DND-41 (cell line): ENCODE results near the gene PRKCA.

Experiments used
- ATAC-seq: fragments of 200-7000 bp; cut with Tn5 transposase; 3 replicates; pipeline ENCODE4 v1.9.1; 2021; ENCODE audit warnings: low read depth; ENCODE audit not compliant: insufficient read depth
- DNase-seq: peaks from one replicate; pipeline ENCODE4 v3.0.0-alpha.2; 2020
- H2AFZ ChIP-seq: 2 replicates; pipeline ENCODE4 v1.6.0; 2012; ENCODE audit warnings: low read depth, low read length
- H3K27ac ChIP-seq: 2 replicates; pipeline ENCODE4 v1.5.1; 2012; ENCODE audit warnings: low read length, inconsistent platforms
- H3K27me3 ChIP-seq: fragments of 200-600 bp; sonication (generic); 2 replicates; pipeline ENCODE4 v1.6.0; 2012; ENCODE audit warnings: low read length, mild to moderate bottlenecking, inconsistent platforms; ENCODE audit not compliant: insufficient read depth, poor library complexity
- H3K36me3 ChIP-seq: 2 replicates; pipeline ENCODE4 v1.5.1; 2012; ENCODE audit warnings: low read length, inconsistent platforms; ENCODE audit not compliant: insufficient read depth
- H3K4me1 ChIP-seq: 2 replicates; pipeline ENCODE4 v1.5.1; 2012; ENCODE audit warnings: mild to moderate bottlenecking, low read length; ENCODE audit not compliant: insufficient read depth
- H3K4me2 ChIP-seq: 2 replicates; pipeline ENCODE4 v1.6.0; 2012; ENCODE audit warnings: mild to moderate bottlenecking, moderate library complexity, low read length, inconsistent platforms; ENCODE audit not compliant: insufficient read depth
- H3K4me3 ChIP-seq, 2 experiments: fragments of 200-600 bp in 1 of 2; shearing (Covaris generic) in 1 of 2; 2 replicates each; pipeline ENCODE4 v1.5.1; 2012 to 2016; ENCODE audit warnings: inconsistent platforms in 2 of 2, low read length in 2 of 2, mild to moderate bottlenecking in 2 of 2, low read depth in 1 of 2, moderate library complexity in 1 of 2
- H3K79me2 ChIP-seq: 2 replicates; pipeline ENCODE4 v1.6.0; 2012; ENCODE audit warnings: low read length, inconsistent platforms; ENCODE audit not compliant: insufficient read depth
- H3K9ac ChIP-seq: 2 replicates; pipeline ENCODE4 v1.6.0; 2012; ENCODE audit warnings: low read depth, mild to moderate bottlenecking, inconsistent platforms, low read length, moderate library complexity
- H3K9me3 ChIP-seq: 2 replicates; pipeline ENCODE4 v1.5.1; 2012; ENCODE audit warnings: low read length, moderate library complexity, mild to moderate bottlenecking, inconsistent platforms; ENCODE audit not compliant: insufficient read depth, severe bottlenecking
- H4K20me1 ChIP-seq: 2 replicates; pipeline ENCODE4 v1.6.0; 2012; ENCODE audit warnings: low read length; ENCODE audit not compliant: insufficient read depth
- CTCF ChIP-seq: IDR thresholded peaks from 2 replicates; pipeline ENCODE4 v1.5.1; 2012; ENCODE audit warnings: borderline replicate concordance, low read length, moderate library complexity, mild to moderate bottlenecking; ENCODE audit not compliant: poor library complexity, severe bottlenecking; ENCODE audit errors: extremely low read depth
- EZH2 ChIP-seq: IDR thresholded peaks from 3 replicates; pipeline ENCODE4 v1.6.1; 2012; ENCODE audit warnings: borderline replicate concordance, low read depth, mild to moderate bottlenecking, moderate library complexity, low read length, inconsistent platforms; ENCODE audit not compliant: severe bottlenecking

PRKCA gene

GRCh38 chr17:66841328-66841727 is 538.9 kb downstream of the PRKCA start:
- H3K27me3 ChIP-seq, result no peaks in the 10 kb centered on the region
- peaks cover 3% of the 10 kb centered on the region for H3K9me3 ChIP-seq
- no peak for TF ChIP-seq CTCF
- H3K27ac ChIP-seq, result no peak overlapping the region
- no peak overlapping the region for H3K4me2 ChIP-seq
- no peak overlapping the region for H3K9ac ChIP-seq
- peaks cover 3% of the 10 kb centered on the region; the same call in 1 of the 2 replicates for H4K20me1 ChIP-seq
- ATAC-seq (no peak), DNase-seq (no peak)
- no peaks in the 10 kb centered on the region for H3K36me3 ChIP-seq
- no peaks in the 10 kb centered on the region for H3K79me2 ChIP-seq
- no peak overlapping the region for H2AFZ ChIP-seq
- no peak overlapping the region for H3K4me3 ChIP-seq
- no peaks in the 10 kb centered on the region for H3K4me1 ChIP-seq

DNA sequence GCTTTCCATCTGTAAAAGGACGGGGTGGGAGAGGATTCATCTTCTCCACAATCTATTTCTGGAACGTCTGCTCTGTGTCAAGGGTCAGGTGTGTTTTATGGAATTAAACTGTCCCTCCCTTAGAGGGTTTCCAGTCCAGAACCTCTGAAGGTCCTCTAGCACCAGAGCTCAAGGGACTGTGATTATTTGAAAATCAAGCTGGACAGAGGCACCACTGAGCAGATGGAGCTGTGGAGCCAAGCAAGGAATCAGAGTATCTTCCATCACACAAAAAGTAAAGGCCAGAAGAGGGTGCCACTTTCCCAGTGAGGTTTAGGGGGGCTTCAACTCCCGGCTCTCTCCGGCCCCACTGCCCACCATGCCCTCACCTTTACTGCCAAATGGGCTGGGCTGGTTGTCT is 539.3 kb downstream of the PRKCA start:
- Histone ChIP-seq H3K4me3 (no peak overlapping the region), H3K9ac (no peak overlapping the region), H3K27me3 (no peaks in the 10 kb centered on the region), H2AFZ (no peak overlapping the region), H3K27ac (no peak overlapping the region), H3K36me3 (no peaks in the 10 kb centered on the region), H3K4me2 (no peak overlapping the region), H4K20me1 (peaks cover 3% of the 10 kb centered on the region; the same call in 1 of the 2 replicates), H3K79me2 (no peaks in the 10 kb centered on the region), H3K4me1 (no peaks in the 10 kb centered on the region), H3K9me3 (peaks cover 6% of the 10 kb centered on the region)
- ATAC-seq (no peak), DNase-seq (no peak)
- TF ChIP-seq EZH2 (no peak), CTCF (no peak)

- H3K9ac ChIP-seq, result no peak overlapping the region
These were observed 540.1 kb downstream of the PRKCA start for GRCh38 chr17:66842505-66842904.

More at GRCh38 chr17:66842505-66842904, 540.1 kb downstream of the PRKCA start:
- Histone ChIP-seq H3K79me2 (no peaks in the 10 kb centered on the region), H3K9me3 (peaks cover 6% of the 10 kb centered on the region), H3K4me3 (no peak overlapping the region), H3K4me2 (no peak overlapping the region), H4K20me1 (peaks cover 3% of the 10 kb centered on the region; the same call in 1 of the 2 replicates), H3K27me3 (no peaks in the 10 kb centered on the region), H2AFZ (no peak overlapping the region), H3K27ac (no peak overlapping the region), H3K36me3 (no peaks in the 10 kb centered on the region), H3K4me1 (no peaks in the 10 kb centered on the region)
- no peak for DNase-seq
- no peak for TF ChIP-seq EZH2
- no peak for TF ChIP-seq CTCF
- no peak for ATAC-seq
